ENCODE data around the gene DOCK4.

DOCK4 gene

GRCh38 chr7:112010994-112011393 is 195.2 kb downstream of the DOCK4 start:
- TF ChIP-seq CTCF (IDR thresholded peaks at IDR 0.05; ENCODE audit: low read depth, low read length), result no peak
- no peak overlapping the region for H3K4me3 ChIP-seq (ENCODE audit: low read depth, low read length)

GRCh38 chr7:112010109-112010508 is 196.1 kb downstream of the DOCK4 start:
- TF ChIP-seq CTCF (IDR thresholded peaks at IDR 0.05; ENCODE audit: low read depth, low read length), result no peak
- no peak overlapping the region for H3K4me3 ChIP-seq (ENCODE audit: low read depth, low read length)

- H3K4me3 ChIP-seq (ENCODE audit: low read depth, low read length), result no peak overlapping the region
Observed at GRCh38 chr7:112009081-112009480, 197.1 kb downstream of the DOCK4 start.

GRCh38 chr7:112007185-112007584 is 199.0 kb downstream of the DOCK4 start:
- no peak overlapping the region for H3K4me3 ChIP-seq (ENCODE audit: low read depth, low read length)
- TF ChIP-seq CTCF (IDR thresholded peaks at IDR 0.05; ENCODE audit: low read depth, low read length), result no peak

More at GRCh38 chr7:112009081-112009480, 197.1 kb downstream of the DOCK4 start:
- no peak for TF ChIP-seq CTCF (IDR thresholded peaks at IDR 0.05; ENCODE audit: low read depth, low read length)

GRCh38 chr7:112006071-112006470 is 200.1 kb downstream of the DOCK4 start:
- TF ChIP-seq CTCF (IDR thresholded peaks at IDR 0.05; ENCODE audit: low read depth, low read length), result no peak
- H3K4me3 ChIP-seq (ENCODE audit: low read depth, low read length), result no peak overlapping the region

GRCh38 chr7:112005205-112005775 is 200.9 kb downstream of the DOCK4 start:
- no peak overlapping the region for H3K4me3 ChIP-seq (ENCODE audit: low read depth, low read length)
- TF ChIP-seq CTCF (IDR thresholded peaks at IDR 0.05; ENCODE audit: low read depth, low read length), result no peak

- no peak for TF ChIP-seq CTCF (IDR thresholded peaks at IDR 0.05; ENCODE audit: low read depth, low read length)
- no peak overlapping the region for H3K4me3 ChIP-seq (ENCODE audit: low read depth, low read length)
Observed at GRCh38 chr7:112001091-112001826, 204.9 kb downstream of the DOCK4 start.

Data from WI38 (cell line).